NCI-H82 treated with DMSO at 0.1 percent for 48 hours (cell line): Measurements from ENCODE around the gene CCR1.
"Not testable (repeated sequence)": the region's sequence is repeated elsewhere in the genome, so short reads cannot be mapped to it uniquely, and the experiment has no call there.

Source experiments
- DNase-seq: peaks from one replicate; lab custom pipeline; 2025; ENCODE audit not compliant: unreplicated experiment; lab: John Stamatoyannopoulos, UW

CCR1 gene

GRCh38 chr3:46212101-46212500 lies 4.0 kb upstream of the CCR1 start:
- DNase-seq, result no peak

GRCh38 chr3:46209746-46210470 lies 1.8 kb upstream of the CCR1 start:
- DNase-seq, result no peak

GRCh38 chr3:46209053-46209452 lies 940 bp upstream of the CCR1 start:
- DNase-seq, result no peak

GRCh38 chr3:46207514-46207913 lies 599 bp downstream of the CCR1 start:
- DNase-seq, result not testable (repeated sequence)

- DNase-seq, result no peak
These were observed 1.7 kb downstream of the CCR1 start for GRCh38 chr3:46206282-46207015.

- DNase-seq, result no peak
These were observed 2.7 kb downstream of the CCR1 start for GRCh38 chr3:46205286-46205960.

GRCh38 chr3:46203681-46204080 lies 4.4 kb downstream of the CCR1 start:
- DNase-seq, result no peak

- DNase-seq, result no peak
These were observed 5.6 kb downstream of the CCR1 start for GRCh38 chr3:46202535-46202934.

- DNase-seq, result no peak
These were observed 7.3 kb downstream of the CCR1 start for GRCh38 chr3:46200790-46201189.

- no peak for DNase-seq
These were observed 7.9 kb downstream of the CCR1 start for GRCh38 chr3:46200211-46200610.

- no peak for DNase-seq
These were observed 11.7 kb downstream of the CCR1 start for GRCh38 chr3:46196261-46196957.

- no peak for DNase-seq
These were observed 13.1 kb downstream of the CCR1 start for GRCh38 chr3:46194868-46195553.

- no peak for DNase-seq
These were observed 14.7 kb downstream of the CCR1 start for GRCh38 chr3:46193436-46193835.

GRCh38 chr3:46192939-46193338 lies 15.2 kb downstream of the CCR1 start:
- no peak for DNase-seq

GRCh38 chr3:46191730-46192129 lies 16.4 kb downstream of the CCR1 start:
- no peak for DNase-seq

GRCh38 chr3:46188708-46189107 lies 19.4 kb downstream of the CCR1 start:
- no peak for DNase-seq

GRCh38 chr3:46187876-46188275 lies 20.2 kb downstream of the CCR1 start:
- DNase-seq, result no peak

- DNase-seq, result no peak
These were observed 20.8 kb downstream of the CCR1 start for GRCh38 chr3:46187341-46187700.

- no peak for DNase-seq
These were observed 21.4 kb downstream of the CCR1 start for GRCh38 chr3:46186471-46187340.

- DNase-seq, result no peak
These were observed 23.6 kb downstream of the CCR1 start for GRCh38 chr3:46184469-46184868.
